OCI-LY3 (cell line): ENCODE results near the gene DUSP16.

Experiments used
- CTCF ChIP-seq: fragments of 200-600, 300-600 bp; sonication (generic); IDR thresholded peaks from 2 replicates; pipeline ENCODE4 v1.5.1; 2014; ENCODE audit warnings: antibody characterized with exemption, low read length, low read depth
- EZH2phosphoT487 ChIP-seq: fragments of 200-600 bp; shearing (Covaris generic); IDR thresholded peaks from 2 replicates; pipeline ENCODE4 v1.6.1; 2018; ENCODE audit warnings: antibody characterized with exemption, mixed run types, low read depth

GRCh38 chr12:12486661-12487240, 75.9 kb downstream of the DUSP16 start:
- TF ChIP-seq CTCF (no peak), EZH2phosphoT487 (no peak)
